ENCODE results near the gene POLR2J.

The POLR2J gene

GRCh38 chr7:102431617-102432298, 47.0 kb downstream of the POLR2J start:
- no peak overlapping the region for H3K4me3 ChIP-seq (ENCODE audit: low read depth, low read length)
- TF ChIP-seq CTCF (IDR thresholded peaks at IDR 0.05; ENCODE audit: borderline replicate concordance, insufficient read depth, low read depth, low read length), result no peak

- TF ChIP-seq CTCF (IDR thresholded peaks at IDR 0.05; ENCODE audit: borderline replicate concordance, insufficient read depth, low read depth, low read length), result no peak
- H3K4me3 ChIP-seq (ENCODE audit: low read depth, low read length), result no peak overlapping the region
Observed at GRCh38 chr7:102429141-102429899, 49.4 kb downstream of the POLR2J start.

DNA sequence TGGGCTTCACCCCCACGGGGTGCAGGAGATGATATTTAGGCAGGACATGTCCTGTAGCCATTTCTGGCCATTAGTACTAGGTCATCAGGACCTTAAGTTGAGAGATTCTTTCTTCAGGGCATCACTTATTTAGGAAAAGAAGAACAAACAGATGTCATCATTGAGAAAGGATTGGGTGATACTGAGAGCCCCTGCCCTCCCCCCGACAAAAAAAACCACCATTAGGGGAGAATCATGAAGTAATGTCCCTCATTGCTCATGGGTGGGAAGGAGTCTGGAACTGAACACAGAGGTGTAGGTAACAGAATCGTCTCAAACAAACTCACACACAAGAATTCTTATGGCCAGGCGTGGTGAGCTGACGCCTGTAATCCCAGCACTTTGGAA, 51.7 kb downstream of the POLR2J start:
- no peak for TF ChIP-seq CTCF (IDR thresholded peaks at IDR 0.05; ENCODE audit: borderline replicate concordance, insufficient read depth, low read depth, low read length)

DNA sequence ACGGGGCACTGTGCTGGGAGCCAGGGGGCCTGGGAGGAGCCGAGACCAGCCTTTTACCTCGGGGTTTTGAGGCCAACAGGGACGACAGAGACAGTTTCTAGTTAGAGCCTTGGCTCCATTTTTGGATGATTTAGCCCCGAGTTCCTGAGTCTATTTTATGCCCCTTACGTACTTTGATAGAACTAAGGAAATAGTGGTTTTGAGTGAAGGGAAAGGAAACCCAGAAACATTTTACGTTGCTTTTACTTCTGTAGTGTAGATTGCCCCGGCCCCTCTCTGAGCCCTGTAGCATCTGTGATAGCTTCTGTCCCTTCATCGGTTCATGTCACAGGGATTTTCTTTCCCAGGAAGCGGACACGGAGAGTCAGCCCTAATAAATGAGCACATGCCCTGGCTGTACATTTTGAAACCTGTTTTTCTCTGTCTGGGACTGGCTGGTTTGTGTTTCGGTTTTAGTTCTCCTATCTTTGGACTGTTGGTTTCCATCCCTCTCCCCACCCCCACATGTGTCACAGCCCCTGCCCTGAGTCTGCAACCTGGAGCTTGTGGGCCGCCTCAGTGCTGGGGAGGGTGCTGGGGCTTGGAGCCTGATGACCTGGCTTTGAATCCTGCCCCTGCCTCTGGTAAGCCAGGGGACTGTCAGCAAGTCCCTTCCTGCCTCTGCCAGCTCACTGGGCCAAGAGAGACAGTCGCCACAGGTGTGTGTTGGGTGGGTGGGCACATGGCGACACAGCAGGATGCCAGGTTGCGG, 52.3 kb downstream of the POLR2J start:
- TF ChIP-seq CTCF (IDR thresholded peaks at IDR 0.05; ENCODE audit: borderline replicate concordance, insufficient read depth, low read depth, low read length), result no peak
- H3K4me3 ChIP-seq (ENCODE audit: low read depth, low read length), result peak overlapping the region; percentile 49

More for the DNA sequence above, 51.7 kb downstream of the POLR2J start:
- peak overlapping the region; percentile 13 for H3K4me3 ChIP-seq (ENCODE audit: low read depth, low read length)

DNA sequence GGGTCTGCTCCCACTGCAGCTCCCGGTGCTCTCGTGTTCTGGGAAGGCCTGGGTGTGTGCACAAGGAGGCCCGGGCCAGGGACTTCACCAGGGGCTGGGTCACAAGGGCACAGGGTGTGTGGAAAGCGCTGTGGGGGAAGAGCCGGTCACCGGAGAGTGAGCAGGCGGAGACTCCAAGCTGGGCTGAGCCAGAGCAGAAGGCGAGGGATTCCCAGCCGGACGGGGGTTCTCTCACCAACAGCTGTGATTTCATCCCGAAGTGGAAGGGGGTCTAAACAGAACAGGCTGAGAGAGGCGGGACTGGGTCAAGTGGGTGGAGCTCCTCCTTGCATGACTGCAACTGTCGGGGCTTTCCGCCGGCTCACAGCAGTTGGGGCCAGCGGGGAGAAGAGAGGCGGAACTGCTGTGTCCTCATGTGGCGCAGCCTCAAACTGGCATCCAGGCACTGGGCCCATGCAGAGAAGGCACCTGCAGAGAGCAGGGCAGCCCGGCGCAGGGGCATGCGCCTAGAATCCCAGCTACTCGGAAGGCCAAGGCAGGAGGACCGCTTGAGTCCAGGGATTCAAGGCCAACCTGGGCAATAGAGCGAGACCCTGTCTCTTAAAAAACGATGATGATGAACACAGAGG, 53.0 kb downstream of the POLR2J start:
- no peak for TF ChIP-seq CTCF (IDR thresholded peaks at IDR 0.05; ENCODE audit: borderline replicate concordance, insufficient read depth, low read depth, low read length)
- H3K4me3 ChIP-seq (ENCODE audit: low read depth, low read length), result peak overlapping the region; percentile 49

GRCh38 chr7:102424787-102425218, 53.9 kb downstream of the POLR2J start:
- peak overlapping the region; percentile 49 for H3K4me3 ChIP-seq (ENCODE audit: low read depth, low read length)
- TF ChIP-seq CTCF (IDR thresholded peaks at IDR 0.05; ENCODE audit: borderline replicate concordance, insufficient read depth, low read depth, low read length), result no peak

Measured in GM12875 (cell line).